ENCODE data around the gene MYO5A. TPM values are rescaled to one million over a fixed set of nuclear protein-coding genes. Genes with fewer than 3 reads are reported as not detected.
A peak's percentile ranks its signal among the peaks of the same experiment; 100 is the strongest.

MYO5A gene
- total RNA-seq, 1 experiment from 2014 or later: 61.1 TPM

- POLR2A ChIA-PET: no interaction called here
- H3K9me3 ChIP-seq (ENCODE audit: control insufficient read depth, insufficient read depth, low read depth, low read length): no peaks in the 10 kb centered on the region
- CTCF ChIA-PET: no interaction called here
- H3K36me3 ChIP-seq (ENCODE audit: control insufficient read depth, insufficient read depth, low read length): no peaks in the 10 kb centered on the region
- in situ Hi-C loops (cut with HindIII; ENCODE audit: low pct_unique_long_range_greater_than_20kb, low sequenced_read_pairs) (no loop called here), intact Hi-C loops (cut with micrococcal nuclease; ENCODE audit: unreplicated experiment) (no loop called here)
- no peaks in the 10 kb centered on the region for H3K27me3 ChIP-seq (ENCODE audit: control insufficient read depth, insufficient read depth, low read length)
- no peaks in the 10 kb centered on the region for H3K4me1 ChIP-seq (ENCODE audit: control insufficient read depth, insufficient read depth, low read length)
- DNase-seq (ENCODE audit: low read depth, low spot score): no peak
- TF ChIP-seq TCF7L2 (IDR thresholded peaks at IDR 0.05; ENCODE audit: low read depth, low read length) (no peak), REST (IDR thresholded peaks at IDR 0.05; ENCODE audit: insufficient read depth in 1 of 2, low read depth in 2 of 2, low read length in 1 of 2) (no peak), SIN3A (IDR thresholded peaks at IDR 0.05; ENCODE audit: borderline replicate concordance, insufficient read depth, low read depth, low read length) (no peak), CTCF (IDR thresholded peaks at IDR 0.05) (no peak), POLR2AphosphoS5 (IDR thresholded peaks at IDR 0.05; ENCODE audit: low read depth, low read length) (no peak)
- no TSS peak for BruUV-seq (replicated peaks)
- H3K4me3 ChIP-seq (ENCODE audit: low read depth in 2 of 2, low read length in 2 of 2): no peak overlapping the region
- 0 out of 2 replicates have a peak, but pooled peaks have one; percentile 38 for ATAC-seq
- H3K27ac ChIP-seq (ENCODE audit: low read length): no peak overlapping the region
These were observed 32.5 kb downstream of the MYO5A start for GRCh38 chr15:52496175-52496574.

GRCh38 chr15:52495125-52495524 lies 33.6 kb downstream of the MYO5A start:
- POLR2A ChIA-PET: no interaction called here
- no TSS peak for BruUV-seq (replicated peaks)
- in situ Hi-C loops (cut with HindIII; ENCODE audit: low pct_unique_long_range_greater_than_20kb, low sequenced_read_pairs): no loop called here
- CTCF ChIA-PET: no interaction called here
- Histone ChIP-seq H3K4me1 (ENCODE audit: control insufficient read depth, insufficient read depth, low read length) (no peaks in the 10 kb centered on the region), H3K27ac (ENCODE audit: low read length) (no peak overlapping the region), H3K9me3 (ENCODE audit: control insufficient read depth, insufficient read depth, low read depth, low read length) (no peaks in the 10 kb centered on the region), H3K27me3 (ENCODE audit: control insufficient read depth, insufficient read depth, low read length) (no peaks in the 10 kb centered on the region), H3K36me3 (ENCODE audit: control insufficient read depth, insufficient read depth, low read length) (no peaks in the 10 kb centered on the region), H3K4me3 (ENCODE audit: low read depth in 2 of 2, low read length in 2 of 2) (no peak overlapping the region)
- intact Hi-C loops (cut with micrococcal nuclease; ENCODE audit: unreplicated experiment): no loop called here
- ATAC-seq (no peak), DNase-seq (ENCODE audit: low read depth, low spot score) (no peak)
- TF ChIP-seq TCF7L2 (IDR thresholded peaks at IDR 0.05; ENCODE audit: low read depth, low read length) (no peak), POLR2AphosphoS5 (IDR thresholded peaks at IDR 0.05; ENCODE audit: low read depth, low read length) (no peak), REST (IDR thresholded peaks at IDR 0.05; ENCODE audit: insufficient read depth in 1 of 2, low read depth in 2 of 2, low read length in 1 of 2) (no peak), CTCF (IDR thresholded peaks at IDR 0.05) (no peak), SIN3A (IDR thresholded peaks at IDR 0.05; ENCODE audit: borderline replicate concordance, insufficient read depth, low read depth, low read length) (no peak)
